ENCODE results near the gene GGT6. TPM values are rescaled to one million over a fixed set of nuclear protein-coding genes. Genes with fewer than 3 reads are reported as not detected.

The GGT6 gene
- total RNA-seq, 2 donors from 2014 or later: 158 to 163 TPM

- DNase-seq: no peak
- no peaks in the 10 kb centered on the region for H3K4me1 ChIP-seq
- H3K27me3 ChIP-seq: peaks cover 8% of the 10 kb centered on the region
- no peak overlapping the region for H3K27ac ChIP-seq
- no peaks in the 10 kb centered on the region for H3K36me3 ChIP-seq
- H3K9me3 ChIP-seq: no peaks in the 10 kb centered on the region
- intact Hi-C loops (cut with DNase I): no loop called here
- TF ChIP-seq CTCF (IDR thresholded peaks at IDR 0.05): no peak
- no peak overlapping the region for H3K4me3 ChIP-seq
- no peak overlapping the region for H3K9ac ChIP-seq (ENCODE audit: low read depth in 2 of 2, low read length in 2 of 2)
These were observed 17.1 kb upstream of the GGT6 start for GRCh38 chr17:4577386-4577993.

GRCh38 chr17:4576729-4577322, 16.4 kb upstream of the GGT6 start:
- no peak overlapping the region for H3K9ac ChIP-seq (ENCODE audit: low read depth in 2 of 2, low read length in 2 of 2)
- no peak overlapping the region for H3K27ac ChIP-seq

GRCh38 chr17:4576161-4576558, 15.8 kb upstream of the GGT6 start:
- no peak for TF ChIP-seq CTCF (IDR thresholded peaks at IDR 0.05)
- intact Hi-C loops (cut with DNase I): no loop called here
- Histone ChIP-seq H3K9me3 (no peaks in the 10 kb centered on the region), H3K27me3 (no peaks in the 10 kb centered on the region), H3K4me1 (no peaks in the 10 kb centered on the region), H3K36me3 (no peaks in the 10 kb centered on the region), H3K9ac (ENCODE audit: low read depth in 2 of 2, low read length in 2 of 2) (no peak overlapping the region), H3K4me3 (no peak overlapping the region), H3K27ac (no peak overlapping the region)
- no peak for DNase-seq

More at GRCh38 chr17:4576729-4577322, 16.4 kb upstream of the GGT6 start:
- Histone ChIP-seq H3K4me1 (no peaks in the 10 kb centered on the region), H3K9me3 (no peaks in the 10 kb centered on the region), H3K4me3 (no peak overlapping the region), H3K36me3 (no peaks in the 10 kb centered on the region), H3K27me3 (peaks cover 1% of the 10 kb centered on the region)
- TF ChIP-seq CTCF (IDR thresholded peaks at IDR 0.05): no peak
- intact Hi-C loops (cut with DNase I): no loop called here
- DNase-seq: no peak

GRCh38 chr17:4574448-4575045, 14.2 kb upstream of the GGT6 start:
- Histone ChIP-seq H3K4me1 (no peaks in the 10 kb centered on the region), H3K36me3 (no peaks in the 10 kb centered on the region), H3K4me3 (no peak overlapping the region), H3K27me3 (no peaks in the 10 kb centered on the region), H3K9ac (ENCODE audit: low read depth in 2 of 2, low read length in 2 of 2) (no peak overlapping the region), H3K9me3 (no peaks in the 10 kb centered on the region), H3K27ac (no peak overlapping the region)
- DNase-seq: no peak
- TF ChIP-seq CTCF (IDR thresholded peaks at IDR 0.05): no peak
- intact Hi-C loops (cut with DNase I): no loop called here

GRCh38 chr17:4573669-4574068, 13.3 kb upstream of the GGT6 start:
- DNase-seq: no peak
- H3K4me1 ChIP-seq: no peaks in the 10 kb centered on the region
- no peaks in the 10 kb centered on the region for H3K9me3 ChIP-seq
- H3K27ac ChIP-seq: no peak overlapping the region
- intact Hi-C loops (cut with DNase I): no loop called here
- no peak for TF ChIP-seq CTCF (IDR thresholded peaks at IDR 0.05)
- no peak overlapping the region for H3K9ac ChIP-seq (ENCODE audit: low read depth in 2 of 2, low read length in 2 of 2)
- no peaks in the 10 kb centered on the region for H3K27me3 ChIP-seq
- no peaks in the 10 kb centered on the region for H3K36me3 ChIP-seq
- no peak overlapping the region for H3K4me3 ChIP-seq

Measured in colonic mucosa (tissue), 4 donors.